Prostate gland (tissue), 2 donors: ENCODE results near the gene UBE2J2.

ENCODE experiments used
- CTCF ChIP-seq, 4 experiments: fragments of 200-600 bp in 2 of 4; fragments of 450-650 bp in 2 of 4; sonication (generic) in 2 of 4; IDR thresholded peaks; 1 replicate in 3 of 4; 2 replicates in 1 of 4; pipeline ENCODE4 v1.5.1; 2016 to 2019; ENCODE audit warnings: antibody characterized with exemption in 4 of 4, mild to moderate bottlenecking in 2 of 4, moderate library complexity in 2 of 4
- POLR2A ChIP-seq: fragments of 450-650 bp; IDR thresholded peaks from one replicate; pipeline ENCODE4 v1.6.1; 2016; ENCODE audit warnings: antibody characterized with exemption, mild to moderate bottlenecking
- POLR2AphosphoS5 ChIP-seq: sonication (generic); formaldehyde crosslinking; IDR thresholded peaks from one replicate; pipeline ENCODE4 v1.6.1; 2017; ENCODE audit warnings: antibody characterized with exemption

DNA sequence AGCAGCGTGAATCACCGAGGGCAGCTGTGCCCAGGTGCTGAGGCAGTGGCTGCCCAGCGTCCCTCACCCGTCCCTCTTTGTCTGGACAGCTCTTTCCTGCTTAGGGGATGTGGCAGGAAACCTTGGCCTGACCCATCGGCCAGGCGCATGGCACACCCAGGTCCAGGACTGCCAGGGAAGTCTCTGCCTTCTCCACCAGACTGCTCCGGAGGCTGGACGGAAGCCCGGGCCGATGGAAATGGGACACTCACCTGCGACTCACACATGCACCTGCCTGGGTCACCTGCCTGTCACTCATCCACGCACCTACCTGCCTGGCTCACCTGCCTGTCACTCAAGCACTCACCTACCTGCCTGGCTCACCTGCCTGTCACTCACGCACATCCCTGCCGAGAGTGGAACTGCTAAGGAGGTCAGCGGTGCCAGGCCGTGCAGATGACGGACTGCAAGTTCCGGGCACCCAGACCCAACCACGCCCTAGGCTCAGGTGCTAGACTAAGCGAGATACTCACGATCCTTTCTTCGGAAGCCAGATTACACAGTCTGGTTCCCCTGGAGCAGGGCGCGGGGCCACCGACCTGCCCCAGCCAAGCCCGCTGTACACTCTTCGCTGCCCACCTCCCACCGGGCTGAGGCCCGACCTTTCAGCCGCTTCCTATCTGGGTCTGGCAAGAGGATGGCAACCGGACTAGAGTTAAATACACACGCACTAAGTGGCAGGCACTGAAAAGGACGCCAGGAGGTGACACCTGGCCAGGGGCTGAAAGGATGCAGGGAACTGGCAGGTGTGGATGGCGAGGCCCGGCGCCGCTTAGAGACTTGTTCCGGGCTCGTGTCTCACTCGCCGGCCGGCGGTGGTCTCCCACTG, 1.1 kb downstream of the UBE2J2 start:
- TF ChIP-seq CTCF (IDR thresholded peaks at IDR 0.05) (no peak), POLR2A (no peak), POLR2AphosphoS5 (no peak)
